HEK293 (cell line): ENCODE measurements around the gene PDYN.

Source experiments
- BCL11A ChIP-seq: fragments of 450-650 bp; formaldehyde crosslinking; IDR thresholded peaks from 2 replicates; pipeline ENCODE4 v1.5.1; 2016; ENCODE audit warnings: low read depth, missing biosample characterization, missing genetic modification characterization
- BCL11B ChIP-seq: fragments of 450-650 bp; formaldehyde crosslinking; IDR thresholded peaks from 2 replicates; pipeline ENCODE4 v1.5.1; 2016; ENCODE audit warnings: low read depth, missing biosample characterization, missing genetic modification characterization
- EGR2 ChIP-seq: fragments of 450-650 bp; formaldehyde crosslinking; IDR thresholded peaks from 2 replicates; pipeline ENCODE4 v1.5.1; 2016; ENCODE audit warnings: low read depth, missing biosample characterization, missing genetic modification characterization
- HOXC10 ChIP-seq: sonication (generic); formaldehyde crosslinking; IDR thresholded peaks from 2 replicates; pipeline ENCODE4 v1.8.1; 2023; ENCODE audit warnings: mild to moderate bottlenecking, missing genetic modification reagents
- MZF1 ChIP-seq: fragments of 450-650 bp; formaldehyde crosslinking; IDR thresholded peaks from 2 replicates; pipeline ENCODE4 v1.5.1; 2017; ENCODE audit warnings: missing biosample characterization, missing genetic modification characterization, borderline replicate concordance
- PRDM1 ChIP-seq: fragments of 450-650 bp; formaldehyde crosslinking; IDR thresholded peaks from 2 replicates; pipeline ENCODE4; 2016; ENCODE audit warnings: missing biosample characterization, missing genetic modification characterization
- ZBTB21 ChIP-seq: fragments of 450-650 bp; formaldehyde crosslinking; IDR thresholded peaks from 2 replicates; pipeline ENCODE4 v1.5.1; 2017; ENCODE audit warnings: missing biosample characterization, missing genetic modification characterization
- ZBTB48 ChIP-seq: fragments of 450-650 bp; formaldehyde crosslinking; IDR thresholded peaks from 2 replicates; pipeline ENCODE4 v1.5.1; 2016; ENCODE audit warnings: missing biosample characterization, missing genetic modification characterization
- ZFHX2 ChIP-seq: fragments of 450-650 bp; formaldehyde crosslinking; conservative IDR thresholded peaks from 2 replicates; pipeline ENCODE4 v1.5.1; 2016; ENCODE audit warnings: missing biosample characterization, missing genetic modification characterization
- ZIC2 ChIP-seq: fragments of 450-650 bp; formaldehyde crosslinking; IDR thresholded peaks from 2 replicates; pipeline ENCODE4 v1.5.1; 2016; ENCODE audit warnings: missing biosample characterization, missing genetic modification characterization
- ZNF16 ChIP-seq: fragments of 450-650 bp; formaldehyde crosslinking; IDR thresholded peaks from 2 replicates; pipeline ENCODE4 v1.5.1; 2016; ENCODE audit warnings: low read depth, missing biosample characterization, missing genetic modification characterization
- ZNF169 ChIP-seq: fragments of 450-650 bp; formaldehyde crosslinking; IDR thresholded peaks from 2 replicates; pipeline ENCODE4 v1.5.1; 2016; ENCODE audit warnings: missing biosample characterization, missing genetic modification characterization
- ZNF18 ChIP-seq: fragments of 450-650 bp; formaldehyde crosslinking; IDR thresholded peaks from 2 replicates; pipeline ENCODE4 v1.5.1; 2016; ENCODE audit warnings: missing biosample characterization, missing genetic modification characterization
- ZNF239 ChIP-seq: fragments of 450-650 bp; formaldehyde crosslinking; IDR thresholded peaks from 2 replicates; pipeline ENCODE4 v1.5.1; 2016; ENCODE audit warnings: missing biosample characterization, missing genetic modification characterization
- ZNF335 ChIP-seq: fragments of 450-650 bp; formaldehyde crosslinking; conservative IDR thresholded peaks from 2 replicates; pipeline ENCODE4 v1.5.1; 2016; ENCODE audit warnings: missing biosample characterization, missing genetic modification characterization
- ZNF391 ChIP-seq: fragments of 450-650 bp; formaldehyde crosslinking; IDR thresholded peaks from 2 replicates; pipeline ENCODE4 v1.5.1; 2016; ENCODE audit warnings: low read depth, missing biosample characterization, missing genetic modification characterization, borderline replicate concordance
- ZNF423 ChIP-seq: fragments of 450-650 bp; formaldehyde crosslinking; IDR thresholded peaks from 2 replicates; pipeline ENCODE4 v1.5.1; 2016; ENCODE audit warnings: missing biosample characterization, missing genetic modification characterization
- ZNF513 ChIP-seq: fragments of 450-650 bp; IDR thresholded peaks from 2 replicates; pipeline ENCODE4 v1.5.1; 2018; ENCODE audit warnings: missing biosample characterization, missing genetic modification characterization
- ZNF544 ChIP-seq: fragments of 450-650 bp; formaldehyde crosslinking; IDR thresholded peaks from 2 replicates; pipeline ENCODE4 v1.5.0; 2017; ENCODE audit warnings: missing biosample characterization, missing genetic modification characterization
- ZNF560 ChIP-seq: fragments of 450-650 bp; formaldehyde crosslinking; IDR thresholded peaks from 2 replicates; pipeline ENCODE4 v1.5.1; 2017; ENCODE audit warnings: missing biosample characterization, missing genetic modification characterization, borderline replicate concordance
- ZNF561 ChIP-seq: fragments of 450-650 bp; IDR thresholded peaks from 2 replicates; pipeline ENCODE4 v1.5.1; 2018; ENCODE audit warnings: missing biosample characterization, missing genetic modification characterization, borderline replicate concordance
- ZNF624 ChIP-seq: fragments of 450-650 bp; formaldehyde crosslinking; IDR thresholded peaks from 2 replicates; pipeline ENCODE4 v1.5.1; 2017; ENCODE audit warnings: missing biosample characterization, missing genetic modification characterization
- ZNF626 ChIP-seq: fragments of 450-650 bp; sonication (Bioruptor Pico); formaldehyde crosslinking; IDR thresholded peaks from 2 replicates; pipeline ENCODE4 v1.5.1; 2018; ENCODE audit warnings: missing biosample characterization, missing genetic modification characterization, inconsistent platforms
- ZNF629 ChIP-seq: fragments of 450-650 bp; formaldehyde crosslinking; IDR thresholded peaks from 2 replicates; pipeline ENCODE4 v1.5.1; 2017; ENCODE audit warnings: missing biosample characterization, missing genetic modification characterization
- ZNF692 ChIP-seq: fragments of 450-650 bp; formaldehyde crosslinking; IDR thresholded peaks from 2 replicates; pipeline ENCODE4 v1.5.1; 2016; ENCODE audit warnings: missing biosample characterization, missing genetic modification characterization
- ZNF777 ChIP-seq: fragments of 450-650 bp; formaldehyde crosslinking; IDR thresholded peaks from 2 replicates; pipeline ENCODE4 v1.5.1; 2017; ENCODE audit warnings: missing biosample characterization, missing genetic modification characterization, borderline replicate concordance
- ZSCAN18 ChIP-seq: fragments of 450-650 bp; formaldehyde crosslinking; IDR thresholded peaks from 2 replicates; pipeline ENCODE4 v1.5.1; 2016; ENCODE audit warnings: missing biosample characterization, missing genetic modification characterization
- TF ChIP-seq, protein P1 (sequence below): fragments of 450-650 bp; formaldehyde crosslinking; IDR thresholded peaks from 2 replicates; pipeline ENCODE4 v1.5.1; 2016; ENCODE audit warnings: missing biosample characterization, missing genetic modification characterization
- TF ChIP-seq, protein P2 (sequence below): IDR thresholded peaks from 2 replicates; pipeline ENCODE4 v1.6.1; 2011; ENCODE audit warnings: mild to moderate bottlenecking, low read depth, low read length, borderline replicate concordance
- TF ChIP-seq, protein P3 (sequence below): fragments of 450-650 bp; formaldehyde crosslinking; IDR thresholded peaks from 2 replicates; pipeline ENCODE4 v1.5.1; 2017; ENCODE audit warnings: missing biosample characterization, missing genetic modification characterization

PDYN gene

DNA sequence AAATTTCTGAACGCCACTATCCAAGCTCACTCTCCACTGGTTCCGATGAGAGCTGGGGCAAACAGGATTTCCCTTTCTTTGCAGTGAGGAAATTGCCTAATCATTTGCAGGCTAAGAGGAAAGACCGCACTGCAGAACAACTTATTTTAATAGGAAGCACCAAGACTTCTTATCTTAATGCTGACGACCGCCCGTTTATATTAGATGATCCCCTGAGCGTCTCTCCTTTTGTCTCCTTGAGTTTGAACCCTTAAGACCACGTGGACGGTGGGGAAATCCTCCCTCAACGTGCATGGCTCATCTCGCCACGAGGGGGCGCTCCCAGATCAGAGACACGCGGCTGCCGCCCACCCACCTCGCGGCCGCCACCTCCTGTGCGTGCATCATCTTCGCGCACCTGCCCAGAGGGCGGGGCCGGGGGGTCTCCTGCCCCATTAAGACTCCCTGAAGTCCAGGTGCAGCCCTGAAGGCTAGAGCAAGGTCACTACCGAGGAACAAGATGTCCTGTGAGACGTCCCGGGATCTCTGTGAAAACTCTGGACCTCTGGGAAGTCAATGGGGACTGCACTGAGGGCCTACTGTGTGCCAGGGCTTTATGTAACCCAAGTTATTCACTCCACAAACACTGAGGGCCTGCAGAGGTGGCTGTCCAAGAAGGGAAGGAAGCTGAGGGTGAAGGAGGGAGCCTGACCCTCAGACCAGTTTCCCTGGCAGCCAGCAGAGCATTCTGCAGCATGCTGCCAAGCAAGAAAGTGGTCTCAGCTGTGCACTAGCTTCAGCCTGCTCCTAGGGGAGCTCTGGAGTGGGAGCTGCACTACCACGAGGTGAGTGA, 28.1 kb downstream of the PDYN start (continued):
- TF ChIP-seq ZNF18 (no peak), ZNF239 (no peak), ZNF624 (tag by site-specific recombination) (no peak), ZNF16 (tag by site-specific recombination) (no peak), ZFHX2 (tag by site-specific recombination) (peak; percentile 83), BCL11A (tag by site-specific recombination) (no peak), PRDM1 (tag by site-specific recombination) (peak; percentile 43; the same call in 1 of the 2 replicates), HOXC10 (CRISPR knock-in tag) (no peak), ZNF692 (tag by site-specific recombination) (0 out of 2 replicates have a peak, but pooled peaks have one; percentile 17), ZBTB48 (peak; percentile 90), ZNF335 (tag by site-specific recombination) (0 out of 2 replicates have a peak, but pooled peaks have one; percentile 16), ZSCAN18 (no peak), ZNF560 (tag by site-specific recombination) (no peak), ZNF544 (no peak), ZNF629 (tag by site-specific recombination) (no peak), ZNF391 (tag by site-specific recombination) (peak; percentile 47; the same call in 1 of the 2 replicates), ZNF561 (0 out of 2 replicates have a peak, but pooled peaks have one; percentile 46), BCL11B (tag by site-specific recombination) (no peak), EGR2 (tag by site-specific recombination) (peak; percentile 79), ZNF423 (tag by site-specific recombination) (no peak), ZIC2 (tag by site-specific recombination) (0 out of 2 replicates have a peak, but pooled peaks have one; percentile 10), ZNF169 (no peak), MZF1 (tag by site-specific recombination) (no peak), ZNF513 (tag by site-specific recombination) (0 out of 2 replicates have a peak, but pooled peaks have one; percentile 4), ZBTB21 (no peak), ZNF626 (tag by site-specific recombination) (no peak), ZNF777 (tag by site-specific recombination) (no peak)
- TF ChIP-seq, protein P1, sequence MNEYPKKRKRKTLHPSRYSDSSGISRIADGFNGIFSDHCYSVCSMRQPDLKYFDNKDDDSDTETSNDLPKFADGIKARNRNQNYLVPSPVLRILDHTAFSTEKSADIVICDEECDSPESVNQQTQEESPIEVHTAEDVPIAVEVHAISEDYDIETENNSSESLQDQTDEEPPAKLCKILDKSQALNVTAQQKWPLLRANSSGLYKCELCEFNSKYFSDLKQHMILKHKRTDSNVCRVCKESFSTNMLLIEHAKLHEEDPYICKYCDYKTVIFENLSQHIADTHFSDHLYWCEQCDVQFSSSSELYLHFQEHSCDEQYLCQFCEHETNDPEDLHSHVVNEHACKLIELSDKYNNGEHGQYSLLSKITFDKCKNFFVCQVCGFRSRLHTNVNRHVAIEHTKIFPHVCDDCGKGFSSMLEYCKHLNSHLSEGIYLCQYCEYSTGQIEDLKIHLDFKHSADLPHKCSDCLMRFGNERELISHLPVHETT (tag by site-specific recombination): no peak
- TF ChIP-seq, protein P2, sequence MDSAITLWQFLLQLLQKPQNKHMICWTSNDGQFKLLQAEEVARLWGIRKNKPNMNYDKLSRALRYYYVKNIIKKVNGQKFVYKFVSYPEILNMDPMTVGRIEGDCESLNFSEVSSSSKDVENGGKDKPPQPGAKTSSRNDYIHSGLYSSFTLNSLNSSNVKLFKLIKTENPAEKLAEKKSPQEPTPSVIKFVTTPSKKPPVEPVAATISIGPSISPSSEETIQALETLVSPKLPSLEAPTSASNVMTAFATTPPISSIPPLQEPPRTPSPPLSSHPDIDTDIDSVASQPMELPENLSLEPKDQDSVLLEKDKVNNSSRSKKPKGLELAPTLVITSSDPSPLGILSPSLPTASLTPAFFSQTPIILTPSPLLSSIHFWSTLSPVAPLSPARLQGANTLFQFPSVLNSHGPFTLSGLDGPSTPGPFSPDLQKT: no peak
- TF ChIP-seq, protein P3, sequence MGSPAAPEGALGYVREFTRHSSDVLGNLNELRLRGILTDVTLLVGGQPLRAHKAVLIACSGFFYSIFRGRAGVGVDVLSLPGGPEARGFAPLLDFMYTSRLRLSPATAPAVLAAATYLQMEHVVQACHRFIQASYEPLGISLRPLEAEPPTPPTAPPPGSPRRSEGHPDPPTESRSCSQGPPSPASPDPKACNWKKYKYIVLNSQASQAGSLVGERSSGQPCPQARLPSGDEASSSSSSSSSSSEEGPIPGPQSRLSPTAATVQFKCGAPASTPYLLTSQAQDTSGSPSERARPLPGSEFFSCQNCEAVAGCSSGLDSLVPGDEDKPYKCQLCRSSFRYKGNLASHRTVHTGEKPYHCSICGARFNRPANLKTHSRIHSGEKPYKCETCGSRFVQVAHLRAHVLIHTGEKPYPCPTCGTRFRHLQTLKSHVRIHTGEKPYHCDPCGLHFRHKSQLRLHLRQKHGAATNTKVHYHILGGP (tag by site-specific recombination): no peak
